OCI-LY3 (cell line): ENCODE data around the gene TRIM2.
A peak's percentile ranks its signal among the peaks of the same experiment; 100 is the strongest.

ENCODE experiments used
- H2AFZ ChIP-seq: fragments of 200-600, 300-600 bp; shearing (Covaris generic); 2 replicates; pipeline ENCODE4 v1.6.0; 2014; ENCODE audit warnings: antibody characterized with exemption, low read depth, low read length
- H3K27ac ChIP-seq: fragments of 200-600, 300-600 bp; sonication (generic); 2 replicates; pipeline ENCODE4 v1.5.1; 2014; ENCODE audit warnings: mild to moderate bottlenecking, low read length, moderate library complexity, mixed read lengths
- H3K27me3 ChIP-seq: fragments of 200-600, 300-600 bp; sonication (generic); 2 replicates; pipeline ENCODE4 v1.6.1; 2014; ENCODE audit warnings: low read depth, low read length, mixed read lengths
- H3K36me3 ChIP-seq: fragments of 200-600, 300-600 bp; sonication (generic); replicated peaks from 2 replicates; pipeline ENCODE3; 2014; ENCODE audit warnings: low read depth, low read length, mixed read lengths
- H3K4me1 ChIP-seq: fragments of 300-600, 200-600 bp; sonication (generic); 2 replicates; pipeline ENCODE4 v1.6.1; 2014; ENCODE audit warnings: low read length, mixed read lengths
- H3K4me2 ChIP-seq: fragments of 200-600, 300-600 bp; sonication (generic); 2 replicates; pipeline ENCODE4 v1.6.1; 2014; ENCODE audit warnings: low read length, mixed read lengths
- H3K4me3 ChIP-seq: fragments of 300-600, 200-600 bp; sonication (generic); 2 replicates; pipeline ENCODE4 v1.5.1; 2014; ENCODE audit warnings: antibody characterized with exemption, mild to moderate bottlenecking, low read length, moderate library complexity
- H3K79me2 ChIP-seq: fragments of 300-600, 200-600 bp; shearing (Covaris generic); 2 replicates; pipeline ENCODE4 v1.6.1; 2014; ENCODE audit warnings: mild to moderate bottlenecking, low read length, mixed read lengths
- H3K9ac ChIP-seq: fragments of 300-600, 200-600 bp; shearing (Covaris generic); 2 replicates; pipeline ENCODE4 v1.6.0; 2014; ENCODE audit warnings: mild to moderate bottlenecking, low read length, moderate library complexity
- H3K9me3 ChIP-seq: fragments of 200-600, 300-600 bp; shearing (Covaris generic); 2 replicates; pipeline ENCODE4 v1.6.1; 2014; ENCODE audit warnings: low read length, mixed read lengths; ENCODE audit not compliant: insufficient read depth
- H4K20me1 ChIP-seq: fragments of 200-600, 300-600 bp; sonication (generic); 2 replicates; pipeline ENCODE4 v1.6.1; 2016; ENCODE audit warnings: low read length, mixed read lengths; ENCODE audit not compliant: insufficient read depth
- CTCF ChIP-seq: fragments of 200-600, 300-600 bp; sonication (generic); IDR thresholded peaks from 2 replicates; pipeline ENCODE4 v1.5.1; 2014; ENCODE audit warnings: antibody characterized with exemption, low read length, low read depth
- EZH2phosphoT487 ChIP-seq: fragments of 200-600 bp; shearing (Covaris generic); IDR thresholded peaks from 2 replicates; pipeline ENCODE4 v1.6.1; 2018; ENCODE audit warnings: antibody characterized with exemption, mixed run types, low read depth

The TRIM2 gene

GRCh38 chr4:153324046-153324445 lies 119.8 kb downstream of the TRIM2 start:
- Histone ChIP-seq H3K4me1 (peaks cover 11% of the 10 kb centered on the region), H3K36me3 (no peaks in the 10 kb centered on the region), H4K20me1 (no peaks in the 10 kb centered on the region), H3K4me3 (no peak overlapping the region), H3K27me3 (no peaks in the 10 kb centered on the region), H3K27ac (no peak overlapping the region), H3K4me2 (no peak overlapping the region), H3K9me3 (no peaks in the 10 kb centered on the region), H3K79me2 (no peaks in the 10 kb centered on the region), H2AFZ (no peak overlapping the region), H3K9ac (no peak overlapping the region)
- no peak for TF ChIP-seq EZH2phosphoT487
- TF ChIP-seq CTCF, result no peak

- H4K20me1 ChIP-seq, result no peaks in the 10 kb centered on the region
- TF ChIP-seq EZH2phosphoT487 (no peak), CTCF (no peak)
- H3K9me3 ChIP-seq, result no peaks in the 10 kb centered on the region
- no peaks in the 10 kb centered on the region for H3K36me3 ChIP-seq
- H3K4me3 ChIP-seq, result no peak overlapping the region
- no peaks in the 10 kb centered on the region for H3K79me2 ChIP-seq
- H2AFZ ChIP-seq, result no peak overlapping the region
- no peak overlapping the region for H3K9ac ChIP-seq
- peaks cover 11% of the 10 kb centered on the region for H3K4me1 ChIP-seq
- H3K27me3 ChIP-seq, result no peaks in the 10 kb centered on the region
- no peak overlapping the region for H3K27ac ChIP-seq
- H3K4me2 ChIP-seq, result no peak overlapping the region
Measured at GRCh38 chr4:153325558-153325957, 121.3 kb downstream of the TRIM2 start.

GRCh38 chr4:153326513-153326912 lies 122.3 kb downstream of the TRIM2 start:
- H3K27ac ChIP-seq, result no peak overlapping the region
- TF ChIP-seq CTCF, result no peak
- TF ChIP-seq EZH2phosphoT487, result no peak
- H3K4me1 ChIP-seq, result peaks cover 11% of the 10 kb centered on the region
- no peak overlapping the region for H2AFZ ChIP-seq
- no peaks in the 10 kb centered on the region for H4K20me1 ChIP-seq
- H3K4me2 ChIP-seq, result no peak overlapping the region
- no peaks in the 10 kb centered on the region for H3K9me3 ChIP-seq
- no peak overlapping the region for H3K4me3 ChIP-seq
- no peak overlapping the region for H3K9ac ChIP-seq
- H3K36me3 ChIP-seq, result peaks cover 3% of the 10 kb centered on the region
- no peaks in the 10 kb centered on the region for H3K27me3 ChIP-seq
- H3K79me2 ChIP-seq, result no peaks in the 10 kb centered on the region

- TF ChIP-seq EZH2phosphoT487, result no peak
- TF ChIP-seq CTCF, result 0 out of 2 replicates have a peak, but pooled peaks have one; percentile 13
- no peaks in the 10 kb centered on the region for H4K20me1 ChIP-seq
- H3K36me3 ChIP-seq, result peaks cover 3% of the 10 kb centered on the region
- H3K9me3 ChIP-seq, result no peaks in the 10 kb centered on the region
- H3K4me1 ChIP-seq, result peaks cover 11% of the 10 kb centered on the region
- 0 out of 2 replicates have a peak overlapping the region, but pooled peaks have one; percentile 4 for H2AFZ ChIP-seq
- no peak overlapping the region for H3K27ac ChIP-seq
- H3K79me2 ChIP-seq, result no peaks in the 10 kb centered on the region
- H3K9ac ChIP-seq, result no peak overlapping the region
- H3K4me2 ChIP-seq, result peak overlapping the region; percentile 51
- H3K4me3 ChIP-seq, result peak overlapping the region; percentile 9; the same call in 1 of the 2 replicates
- H3K27me3 ChIP-seq, result no peaks in the 10 kb centered on the region
Measured at GRCh38 chr4:153327247-153327646, 123.0 kb downstream of the TRIM2 start.
